RCC 7860 (cell line): ENCODE data around the gene PCDHGA4.
"Not testable (repeated sequence)": the region's sequence is repeated elsewhere in the genome, so short reads cannot be mapped to it uniquely, and the experiment has no call there.

Experiments used
- DNase-seq: peaks from one replicate; pipeline ENCODE4 v3.0.0-alpha.2; 2015; ENCODE audit warnings: low spot score
- FAIRE-seq: peaks from 2 replicates; lab custom pipeline; 2012; peaks lifted over from hg19 to GRCh38; lab: Jason Lieb, UNC

Gene PCDHGA4

GRCh38 chr5:141382469-141383294 lies 27.9 kb downstream of the PCDHGA4 start, which contains the start of gene PCDHGA7:
TSS of gene PCDHGA7 (plus strand) at chr5:141382742. CDS start at chr5:141382900, 158 bp downstream.
- DNase-seq (no peak), FAIRE-seq (no peak)

DNA sequence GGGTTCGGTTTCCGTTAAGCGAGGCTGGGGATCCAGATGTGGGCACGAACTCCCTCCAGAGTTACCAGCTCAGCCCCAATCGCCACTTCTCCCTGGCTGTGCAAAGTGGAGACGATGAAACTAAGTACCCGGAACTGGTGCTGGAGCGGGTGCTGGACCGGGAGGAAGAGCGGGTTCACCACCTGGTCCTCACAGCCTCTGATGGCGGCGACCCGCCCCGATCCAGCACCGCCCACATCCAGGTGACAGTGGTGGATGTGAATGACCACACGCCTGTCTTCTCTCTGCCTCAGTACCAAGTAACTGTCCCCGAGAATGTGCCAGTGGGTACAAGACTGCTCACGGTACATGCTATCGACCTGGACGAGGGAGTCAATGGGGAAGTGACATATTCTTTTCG lies 28.5 kb downstream of the PCDHGA4 start:
- no peak for FAIRE-seq
- no peak for DNase-seq

- no peak for DNase-seq
- no peak for FAIRE-seq
Measured at GRCh38 chr5:141384471-141385267, 29.8 kb downstream of the PCDHGA4 start.

DNA sequence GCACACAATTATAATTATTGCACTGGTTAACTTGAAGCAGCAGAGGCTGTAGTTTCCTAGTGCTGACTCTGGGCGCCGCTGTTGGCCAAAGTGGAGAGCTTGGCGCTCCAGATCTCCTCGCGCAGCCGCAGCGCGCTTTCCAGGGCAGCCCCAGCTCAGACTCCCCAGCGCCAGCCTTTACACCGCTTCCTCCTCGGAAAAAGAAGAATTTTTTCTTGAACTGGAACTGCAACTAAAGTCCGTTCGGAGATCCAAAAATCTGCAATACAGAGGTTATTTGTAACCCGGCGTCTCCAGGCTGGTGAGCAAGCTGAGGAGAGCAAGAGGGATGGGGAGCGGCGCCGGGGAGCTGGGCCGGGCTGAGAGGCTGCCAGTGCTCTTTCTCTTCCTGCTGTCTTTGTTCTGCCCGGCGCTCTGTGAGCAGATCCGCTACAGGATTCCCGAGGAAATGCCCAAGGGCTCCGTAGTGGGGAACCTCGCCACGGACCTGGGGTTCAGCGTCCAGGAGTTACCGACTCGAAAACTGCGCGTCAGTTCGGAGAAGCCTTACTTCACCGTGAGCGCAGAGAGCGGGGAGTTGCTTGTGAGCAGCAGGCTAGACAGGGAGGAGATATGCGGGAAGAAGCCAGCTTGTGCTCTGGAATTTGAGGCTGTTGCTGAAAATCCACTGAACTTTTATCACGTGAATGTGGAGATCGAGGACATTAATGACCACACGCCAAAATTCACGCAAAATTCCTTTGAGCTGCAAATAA lies 32.9 kb downstream of the PCDHGA4 start, which contains the start of gene PCDHGB4:
TSS of gene PCDHGB4 (plus strand) at position 142 of the 755 bp plus-strand sequence. CDS start at position 329, 187 bp downstream.
- DNase-seq, FAIRE-seq: not testable (repeated sequence)

- no peak for DNase-seq
- no peak for FAIRE-seq
Measured at GRCh38 chr5:141388661-141389060, 33.8 kb downstream of the PCDHGA4 start.

DNA sequence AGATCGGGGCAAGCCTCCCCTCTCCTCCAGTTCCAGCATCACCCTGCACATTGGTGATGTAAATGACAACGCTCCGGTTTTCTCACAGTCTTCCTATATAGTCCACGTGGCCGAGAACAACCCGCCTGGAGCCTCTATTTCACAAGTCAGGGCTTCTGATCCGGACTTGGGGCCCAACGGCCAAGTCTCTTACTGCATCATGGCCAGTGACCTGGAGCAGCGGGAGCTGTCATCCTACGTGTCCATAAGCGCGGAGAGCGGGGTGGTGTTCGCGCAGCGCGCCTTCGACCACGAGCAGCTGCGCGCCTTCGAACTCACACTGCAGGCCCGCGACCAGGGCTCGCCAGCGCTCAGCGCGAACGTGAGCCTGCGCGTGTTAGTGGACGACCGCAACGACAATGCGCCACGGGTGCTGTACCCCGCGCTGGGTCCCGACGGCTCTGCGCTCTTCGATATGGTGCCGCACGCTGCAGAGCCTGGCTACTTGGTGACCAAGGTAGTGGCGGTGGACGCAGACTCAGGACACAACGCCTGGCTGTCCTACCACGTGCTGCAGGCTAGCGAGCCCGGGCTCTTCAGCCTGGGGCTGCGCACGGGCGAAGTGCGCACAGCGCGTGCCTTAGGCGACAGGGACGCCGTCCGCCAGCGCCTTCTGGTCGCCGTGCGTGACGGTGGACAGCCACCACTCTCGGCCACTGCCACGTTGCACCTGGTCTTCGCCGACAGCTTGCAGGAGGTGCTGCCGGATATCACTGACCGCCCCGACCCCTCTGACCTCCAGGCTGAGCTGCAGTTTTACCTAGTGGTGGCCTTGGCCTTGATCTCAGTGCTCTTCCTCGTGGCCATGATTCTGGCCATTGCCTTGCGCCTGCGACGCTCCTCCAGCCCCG lies 34.6 kb downstream of the PCDHGA4 start:
- DNase-seq (no peak), FAIRE-seq (no peak)

DNA sequence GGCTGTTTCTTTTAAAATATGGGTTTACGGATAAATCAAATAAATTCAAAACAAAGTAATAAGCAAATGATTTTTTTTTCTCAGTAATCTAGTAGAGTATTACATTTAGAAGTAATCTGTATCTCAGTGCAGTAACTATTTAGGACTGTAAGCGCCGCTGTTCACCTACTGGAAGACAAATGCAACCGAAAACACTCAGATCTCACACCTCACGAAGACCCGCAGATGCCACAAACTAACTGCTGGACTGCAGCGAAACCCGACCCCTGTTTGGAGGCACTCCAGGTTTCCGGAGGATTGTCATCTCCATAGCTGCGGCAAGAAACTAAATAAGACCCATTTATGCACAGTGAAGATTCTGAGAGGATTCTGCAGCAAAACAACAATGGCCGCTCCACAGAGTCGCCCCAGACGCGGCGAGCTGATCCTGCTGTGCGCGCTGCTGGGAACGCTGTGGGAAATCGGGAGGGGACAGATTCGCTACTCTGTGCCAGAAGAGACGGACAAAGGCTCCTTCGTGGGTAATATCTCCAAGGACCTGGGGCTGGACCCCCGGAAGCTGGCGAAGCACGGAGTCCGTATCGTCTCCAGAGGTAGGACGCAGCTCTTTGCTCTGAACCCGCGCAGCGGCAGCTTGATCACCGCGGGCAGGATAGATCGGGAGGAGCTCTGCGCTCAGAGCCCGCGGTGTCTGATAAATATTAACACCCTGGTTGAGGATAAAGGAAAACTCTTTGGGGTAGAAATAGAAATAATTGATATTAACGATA lies 37.8 kb downstream of the PCDHGA4 start, which contains the start of gene PCDHGA8:
TSS of gene PCDHGA8 (plus strand) at position 205 of the 770 bp plus-strand sequence. CDS start at position 386, 181 bp downstream.
- DNase-seq, result no peak

DNA sequence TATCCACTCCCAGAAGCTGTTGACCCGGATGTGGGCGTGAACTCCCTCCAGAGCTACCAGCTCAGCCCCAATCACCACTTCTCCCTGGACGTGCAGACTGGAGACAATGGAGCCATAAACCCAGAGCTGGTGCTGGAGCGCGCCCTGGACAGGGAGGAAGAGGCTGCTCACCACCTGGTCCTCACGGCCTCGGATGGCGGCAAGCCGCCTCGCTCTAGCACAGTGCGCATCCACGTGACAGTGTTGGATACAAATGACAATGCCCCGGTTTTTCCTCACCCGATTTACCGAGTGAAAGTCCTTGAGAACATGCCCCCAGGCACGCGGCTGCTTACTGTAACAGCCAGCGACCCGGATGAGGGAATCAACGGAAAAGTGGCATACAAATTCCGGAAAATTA lies 38.4 kb downstream of the PCDHGA4 start:
- DNase-seq (no peak), FAIRE-seq (no peak)

More for the DNA sequence above, 37.8 kb downstream of the PCDHGA4 start, which contains the start of gene PCDHGA8:
- no peak for FAIRE-seq

- DNase-seq, FAIRE-seq: not testable (repeated sequence)
Measured at GRCh38 chr5:141394401-141395187, 39.8 kb downstream of the PCDHGA4 start.

GRCh38 chr5:141397756-141398551 lies 43.1 kb downstream of the PCDHGA4 start, which contains the start of gene PCDHGB5:
TSS of gene PCDHGB5 (plus strand) at chr5:141397947. CDS start at chr5:141398128, 181 bp downstream.
- not testable (repeated sequence) for DNase-seq, FAIRE-seq

DNA sequence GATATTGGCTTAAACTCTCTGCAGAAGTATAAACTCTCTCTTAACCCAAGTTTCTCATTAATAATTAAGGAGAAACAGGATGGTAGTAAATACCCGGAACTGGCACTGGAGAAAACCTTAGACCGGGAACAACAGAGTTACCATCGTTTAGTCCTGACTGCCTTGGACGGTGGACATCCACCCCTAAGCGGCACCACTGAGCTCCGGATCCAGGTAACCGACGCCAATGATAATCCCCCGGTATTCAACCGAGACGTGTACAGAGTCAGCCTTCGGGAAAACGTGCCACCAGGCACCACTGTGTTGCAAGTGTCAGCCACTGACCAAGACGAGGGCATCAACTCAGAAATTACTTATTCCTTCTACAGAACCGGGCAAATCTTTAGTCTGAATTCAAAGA lies 43.8 kb downstream of the PCDHGA4 start:
- DNase-seq, result no peak
- FAIRE-seq, result no peak

GRCh38 chr5:141399555-141400258 lies 44.9 kb downstream of the PCDHGA4 start:
- DNase-seq (no peak), FAIRE-seq (no peak)

- DNase-seq (no peak), FAIRE-seq (no peak)
Measured at GRCh38 chr5:141402553-141403243, 47.9 kb downstream of the PCDHGA4 start, which contains the start of gene PCDHGA9. TSS of gene PCDHGA9 (plus strand) at chr5:141402778. CDS start at chr5:141402953, 175 bp downstream.

GRCh38 chr5:141403387-141403786 lies 48.6 kb downstream of the PCDHGA4 start:
- no peak for DNase-seq
- FAIRE-seq, result no peak
